ENCODE data around the gene BICRAL. TPM values are rescaled to one million over a fixed set of nuclear protein-coding genes. Genes with fewer than 3 reads are reported as not detected.
A peak's percentile ranks its signal among the peaks of the same experiment; 100 is the strongest.
"Not testable (repeated sequence)": the region's sequence is repeated elsewhere in the genome, so short reads cannot be mapped to it uniquely, and the experiment has no call there.

BICRAL gene
- polyA plus RNA-seq (2012; ENCODE audit: missing spikeins): 7.1 TPM

GRCh38 chr6:42781796-42782688 is at the start of gene BICRAL:
Gene BICRAL (plus strand): TSS chr6:42782052. CDS start chr6:42822023, 39,971 bp downstream.
- FAIRE-seq (peak; percentile 14), DNase-seq (ENCODE audit: insufficient read length) (peak; percentile 36)
- peak; percentile 27; the same call in 1 of the 2 replicates for TF ChIP-seq POLR2A (IDR thresholded peaks at IDR 0.05; ENCODE audit: low read depth, low read length)
- no peak for TF ChIP-seq POLR2AphosphoS5 (IDR thresholded peaks at IDR 0.05; ENCODE audit: low read depth, low read length)
- peak; percentile 41; the same call in 1 of the 2 replicates for TF ChIP-seq TAF1 (IDR thresholded peaks at IDR 0.05; ENCODE audit: borderline replicate concordance, low read depth, low read length)

GRCh38 chr6:42733867-42734481 is 47.9 kb upstream of the BICRAL start:
- not testable (repeated sequence) for FAIRE-seq

GRCh38 chr6:42735976-42736375 is 45.9 kb upstream of the BICRAL start:
- FAIRE-seq (no peak), DNase-seq (ENCODE audit: insufficient read length) (no peak)
- TF ChIP-seq TAF1 (IDR thresholded peaks at IDR 0.05; ENCODE audit: borderline replicate concordance, low read depth, low read length) (no peak), POLR2AphosphoS5 (IDR thresholded peaks at IDR 0.05; ENCODE audit: low read depth, low read length) (no peak), POLR2A (IDR thresholded peaks at IDR 0.05; ENCODE audit: low read depth, low read length) (no peak)

More at GRCh38 chr6:42733867-42734481, 47.9 kb upstream of the BICRAL start:
- not testable (repeated sequence) for DNase-seq (ENCODE audit: insufficient read length)

GRCh38 chr6:42740725-42741124 is 41.1 kb upstream of the BICRAL start:
- DNase-seq (ENCODE audit: insufficient read length) (no peak), FAIRE-seq (no peak)
- TF ChIP-seq POLR2AphosphoS5 (IDR thresholded peaks at IDR 0.05; ENCODE audit: low read depth, low read length): no peak
- TF ChIP-seq TAF1 (IDR thresholded peaks at IDR 0.05; ENCODE audit: borderline replicate concordance, low read depth, low read length): no peak
- no peak for TF ChIP-seq POLR2A (IDR thresholded peaks at IDR 0.05; ENCODE audit: low read depth, low read length)

GRCh38 chr6:42742116-42742894 is 39.5 kb upstream of the BICRAL start:
- FAIRE-seq (no peak), DNase-seq (ENCODE audit: insufficient read length) (no peak)
- TF ChIP-seq POLR2A (IDR thresholded peaks at IDR 0.05; ENCODE audit: low read depth, low read length) (no peak), POLR2AphosphoS5 (IDR thresholded peaks at IDR 0.05; ENCODE audit: low read depth, low read length) (no peak), TAF1 (IDR thresholded peaks at IDR 0.05; ENCODE audit: borderline replicate concordance, low read depth, low read length) (no peak)

GRCh38 chr6:42744351-42744893 is 37.4 kb upstream of the BICRAL start:
- DNase-seq (ENCODE audit: insufficient read length): no peak

GRCh38 chr6:42745083-42745639 is 36.7 kb upstream of the BICRAL start:
- peak; percentile 30 for DNase-seq (ENCODE audit: insufficient read length)
- TF ChIP-seq POLR2A (IDR thresholded peaks at IDR 0.05; ENCODE audit: low read depth, low read length): no peak
- TF ChIP-seq POLR2AphosphoS5 (IDR thresholded peaks at IDR 0.05; ENCODE audit: low read depth, low read length): no peak; the same call in 1 of the 2 replicates
- TF ChIP-seq TAF1 (IDR thresholded peaks at IDR 0.05; ENCODE audit: borderline replicate concordance, low read depth, low read length): no peak
- FAIRE-seq: no peak

More at GRCh38 chr6:42744351-42744893, 37.4 kb upstream of the BICRAL start:
- FAIRE-seq: no peak
- no peak for TF ChIP-seq POLR2AphosphoS5 (IDR thresholded peaks at IDR 0.05; ENCODE audit: low read depth, low read length)

- TF ChIP-seq POLR2A (IDR thresholded peaks at IDR 0.05; ENCODE audit: low read depth, low read length) (peak; percentile 98), TAF1 (IDR thresholded peaks at IDR 0.05; ENCODE audit: borderline replicate concordance, low read depth, low read length) (peak; percentile 97), POLR2AphosphoS5 (IDR thresholded peaks at IDR 0.05; ENCODE audit: low read depth, low read length) (peak; percentile 96)
- DNase-seq (ENCODE audit: insufficient read length) (peak; percentile 95), FAIRE-seq (peak; percentile 84)
Measured at GRCh38 chr6:42745640-42746462, 36.0 kb upstream of the BICRAL start, which contains the start of gene TBCC. Gene TBCC (minus strand): TSS chr6:42746103. CDS start chr6:42746073, 30 bp downstream.

GRCh38 chr6:42746463-42747391 is 35.1 kb upstream of the BICRAL start:
- DNase-seq (ENCODE audit: insufficient read length): peak; percentile 90
- TF ChIP-seq POLR2AphosphoS5 (IDR thresholded peaks at IDR 0.05; ENCODE audit: low read depth, low read length): peak; percentile 69; the same call in 1 of the 2 replicates
- peak; percentile 92 for TF ChIP-seq POLR2A (IDR thresholded peaks at IDR 0.05; ENCODE audit: low read depth, low read length)
- peak; percentile 42; the same call in 1 of the 2 replicates for TF ChIP-seq TAF1 (IDR thresholded peaks at IDR 0.05; ENCODE audit: borderline replicate concordance, low read depth, low read length)
- FAIRE-seq: peak; percentile 85
